Measurements from ENCODE around the gene EME2.

The EME2 gene

DNA sequence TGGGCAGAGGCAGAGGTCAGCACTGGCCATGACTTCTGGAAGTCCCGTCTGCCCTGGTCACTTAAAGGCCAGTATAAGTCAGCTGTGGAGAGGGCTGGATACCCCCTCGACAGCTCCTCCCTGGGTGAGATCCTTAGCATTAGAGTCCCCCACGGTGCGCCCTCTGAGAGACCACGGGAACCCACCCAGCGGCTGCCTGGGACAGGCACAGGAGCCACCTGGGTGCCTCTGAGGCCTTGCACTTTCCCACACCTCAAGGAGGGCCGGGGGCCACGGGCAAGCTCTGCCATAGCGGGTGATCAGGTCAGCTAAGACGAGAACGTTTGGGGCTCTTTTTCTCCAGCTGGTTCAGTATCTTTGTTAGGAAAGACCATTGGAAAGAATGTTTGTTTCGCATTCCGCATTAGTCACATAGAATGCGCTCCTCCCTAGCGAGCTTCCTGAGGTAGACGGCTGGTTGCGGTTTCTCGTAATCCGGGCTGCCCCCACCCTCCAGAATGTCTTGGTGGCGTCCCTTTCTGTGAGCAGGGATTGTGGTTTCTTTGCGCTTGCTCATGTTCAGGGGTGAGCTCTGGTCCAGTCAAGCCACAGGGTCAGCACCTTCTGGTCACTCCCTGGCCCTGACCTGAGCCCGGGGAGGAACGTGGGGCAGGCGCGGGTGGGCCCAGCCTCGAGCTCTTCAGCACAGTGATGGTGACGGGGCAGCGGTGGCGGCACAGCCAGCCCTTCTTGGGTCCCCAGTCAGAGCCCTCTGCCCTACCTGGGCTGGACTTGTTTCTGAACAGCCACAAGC is 26.5 kb upstream of the EME2 start:
- peak; percentile 56 for DNase-seq (ENCODE audit: low read depth)

DNA sequence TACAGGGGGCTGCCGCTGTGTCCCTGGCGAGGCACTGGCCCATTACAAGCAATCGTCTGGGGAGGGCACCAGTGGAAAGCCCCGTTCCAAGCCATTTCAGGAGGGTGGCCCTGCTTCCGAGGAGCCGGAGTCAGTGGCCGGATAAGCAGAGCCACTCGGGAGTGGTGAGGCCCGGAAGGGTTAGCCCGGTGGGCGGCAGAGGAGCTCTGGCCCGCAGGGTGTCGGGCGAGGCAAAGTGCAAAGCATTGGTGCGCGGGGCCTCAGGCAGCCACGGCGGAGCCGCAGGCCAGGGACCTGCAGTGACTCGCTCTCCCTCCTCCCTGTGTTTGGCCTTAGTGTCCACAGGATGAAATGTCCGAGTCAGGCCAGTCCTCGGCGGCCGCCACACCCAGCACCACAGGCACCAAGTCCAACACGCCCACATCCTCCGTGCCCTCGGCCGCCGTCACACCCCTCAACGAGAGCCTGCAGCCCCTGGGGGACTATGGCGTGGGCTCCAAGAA is 25.9 kb upstream of the EME2 start:
- peak; percentile 24 for DNase-seq (ENCODE audit: low read depth)

DNA sequence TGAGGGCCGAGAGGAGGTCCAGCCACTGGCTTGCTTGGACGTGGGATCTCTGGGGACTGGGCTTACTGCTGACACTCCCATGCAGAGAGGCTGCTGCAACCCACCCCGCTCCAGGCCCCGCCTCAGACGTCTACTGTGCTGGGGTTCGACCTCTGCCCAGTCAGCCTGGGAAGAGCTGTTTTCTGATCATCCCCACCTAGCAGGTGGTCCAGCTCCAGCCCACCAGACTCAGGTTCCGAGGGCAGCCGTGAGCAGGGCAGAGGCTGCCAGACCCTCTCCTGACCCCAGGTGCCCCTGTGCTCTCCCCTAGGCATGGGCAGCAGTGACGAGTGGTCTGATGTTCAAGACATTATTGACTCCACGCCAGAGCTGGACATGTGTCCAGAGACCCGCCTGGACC is 24.7 kb upstream of the EME2 start:
- no peak for DNase-seq (ENCODE audit: low read depth)

DNA sequence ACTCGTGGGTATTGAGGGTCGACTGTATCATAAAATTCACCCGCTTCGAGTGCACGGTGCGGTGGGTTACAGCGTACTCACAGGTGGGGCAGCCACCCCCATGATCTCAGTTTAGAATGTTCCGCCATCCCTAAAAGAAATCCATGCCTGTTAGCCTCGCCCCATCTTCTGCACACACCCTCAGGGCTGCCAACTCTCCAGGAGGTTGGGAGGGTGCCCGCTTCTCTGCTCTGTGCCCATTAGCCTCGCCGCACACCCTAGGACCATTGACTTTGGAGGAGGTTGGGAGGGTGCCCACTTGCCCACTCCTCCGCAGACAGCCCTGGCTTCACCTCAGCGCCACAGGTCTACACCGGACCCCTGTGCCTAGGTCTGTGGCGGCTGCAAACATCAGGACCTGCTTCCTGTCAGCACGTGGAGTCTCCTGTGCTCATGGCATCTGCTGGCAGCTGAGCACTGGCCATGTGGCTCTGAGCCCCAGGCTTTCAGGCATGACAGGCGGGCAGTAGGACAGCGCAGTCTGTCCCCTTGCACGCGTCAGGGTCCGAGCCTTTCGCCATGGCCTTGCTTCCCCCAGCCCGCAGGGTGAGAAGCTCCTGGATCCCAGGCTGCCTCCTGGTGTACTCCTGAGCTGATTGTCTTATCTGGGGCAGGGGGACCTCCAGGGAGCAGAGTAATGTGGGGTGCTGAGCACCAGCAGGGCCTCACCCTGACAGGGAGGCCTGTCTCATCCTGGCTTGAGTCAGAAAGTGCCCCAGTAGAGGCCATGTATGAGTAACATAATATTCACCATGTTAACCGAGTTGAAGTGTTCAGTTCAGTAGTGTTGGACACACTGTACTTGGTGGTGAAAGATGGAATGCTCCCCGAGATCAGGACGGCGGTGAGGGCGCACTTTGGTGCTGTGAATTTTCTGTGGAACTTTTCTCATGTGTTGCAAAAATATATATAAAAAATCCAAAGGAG is 23.2 kb upstream of the EME2 start:
- no peak for DNase-seq (ENCODE audit: low read depth)

DNA sequence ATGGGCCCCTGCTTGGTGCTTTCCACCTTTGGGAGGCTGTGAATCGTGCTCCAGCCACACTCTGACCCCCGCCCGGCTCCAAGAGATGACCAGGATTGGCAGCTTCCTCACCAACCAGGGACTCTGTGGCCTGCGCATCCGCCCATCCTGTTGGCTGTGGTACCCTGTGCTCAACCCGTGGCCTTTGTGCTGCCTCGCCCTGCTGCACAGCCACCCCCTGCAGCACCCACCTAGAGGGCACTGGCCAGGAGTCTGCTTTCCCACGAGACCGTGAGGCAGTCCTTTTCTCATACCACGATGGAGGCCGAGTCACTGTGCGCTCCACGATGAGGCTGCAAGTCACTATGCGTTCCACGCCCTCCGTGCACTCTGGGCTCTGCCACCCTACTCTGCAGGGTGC is 20.7 kb upstream of the EME2 start:
- DNase-seq (ENCODE audit: low read depth): no peak

DNA sequence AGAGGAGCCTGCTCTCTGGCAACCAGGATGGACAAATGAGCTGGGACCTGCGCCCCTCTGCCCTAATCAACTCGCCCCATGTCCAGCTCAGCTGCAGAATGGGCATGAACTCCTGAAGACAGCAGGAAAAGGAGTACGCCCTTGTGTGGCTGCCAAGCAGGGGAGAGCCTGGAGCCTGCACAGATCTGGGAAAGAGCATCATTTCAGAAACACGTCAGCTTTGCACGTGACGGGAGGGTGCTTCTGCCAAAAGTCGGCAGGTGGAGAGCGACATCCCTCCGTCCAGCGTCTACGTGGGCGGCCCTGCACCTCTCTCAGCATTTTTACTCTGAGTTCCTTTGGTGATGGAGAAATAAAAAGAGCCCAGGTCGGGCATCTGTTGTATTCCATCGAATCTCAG is 19.8 kb upstream of the EME2 start:
- no peak for DNase-seq (ENCODE audit: low read depth)

DNA sequence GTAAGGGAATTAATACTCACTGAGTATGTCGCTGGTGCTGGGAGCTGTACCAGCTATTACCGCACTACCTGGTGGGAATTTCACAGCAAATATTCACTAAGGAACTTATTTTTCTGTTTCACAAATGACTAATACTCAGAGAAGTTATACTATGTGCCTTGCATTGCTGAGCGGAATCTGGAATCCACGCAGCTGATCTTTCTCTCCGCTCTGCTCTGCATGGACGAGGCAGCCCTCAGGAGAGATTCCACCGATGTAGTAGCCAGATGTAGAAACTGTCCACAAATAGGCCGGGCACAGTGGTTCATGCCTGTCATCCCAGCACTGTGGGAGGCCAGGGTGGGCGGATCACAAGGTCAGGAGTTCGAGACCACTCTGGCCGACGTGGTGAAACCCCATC is 18.4 kb upstream of the EME2 start:
- no peak for DNase-seq (ENCODE audit: low read depth)

DNA sequence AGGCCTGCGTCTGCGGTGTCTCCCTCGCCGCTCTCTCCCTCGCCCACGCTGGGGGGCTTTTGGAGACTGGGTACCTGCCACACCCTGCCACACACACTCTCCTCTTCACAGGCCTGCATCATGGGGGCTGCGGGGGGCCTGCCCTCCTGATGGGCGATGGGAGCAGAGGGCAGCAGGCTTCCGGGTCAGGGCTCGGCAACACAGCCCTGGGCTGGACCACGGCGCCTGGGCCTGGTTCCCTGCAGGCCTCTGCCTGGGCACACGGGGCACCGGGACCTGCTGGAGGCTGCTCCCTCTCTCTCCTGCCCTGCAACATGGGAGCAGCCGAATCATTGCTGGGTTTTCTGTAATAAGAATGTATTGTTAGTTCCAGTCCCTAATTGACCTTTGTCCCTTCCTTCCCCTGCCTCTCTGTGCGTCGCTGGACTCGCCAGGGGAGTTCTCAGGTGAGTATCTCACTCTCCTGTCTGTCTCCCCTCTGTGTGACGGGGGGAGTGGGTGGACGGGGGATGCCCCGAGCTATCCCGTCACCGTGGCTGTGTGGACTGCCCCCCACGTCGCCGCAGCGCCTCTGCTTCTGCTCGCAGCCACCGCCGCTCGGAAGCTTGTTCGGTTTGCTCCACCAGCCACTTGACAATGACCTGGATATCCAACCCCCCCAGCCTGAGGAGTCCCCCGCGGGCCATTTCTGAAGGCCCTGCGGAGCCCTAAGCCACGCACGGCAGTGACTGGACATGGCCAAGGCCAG is 14.7 kb upstream of the EME2 start:
- no peak for DNase-seq (ENCODE audit: low read depth)

DNA sequence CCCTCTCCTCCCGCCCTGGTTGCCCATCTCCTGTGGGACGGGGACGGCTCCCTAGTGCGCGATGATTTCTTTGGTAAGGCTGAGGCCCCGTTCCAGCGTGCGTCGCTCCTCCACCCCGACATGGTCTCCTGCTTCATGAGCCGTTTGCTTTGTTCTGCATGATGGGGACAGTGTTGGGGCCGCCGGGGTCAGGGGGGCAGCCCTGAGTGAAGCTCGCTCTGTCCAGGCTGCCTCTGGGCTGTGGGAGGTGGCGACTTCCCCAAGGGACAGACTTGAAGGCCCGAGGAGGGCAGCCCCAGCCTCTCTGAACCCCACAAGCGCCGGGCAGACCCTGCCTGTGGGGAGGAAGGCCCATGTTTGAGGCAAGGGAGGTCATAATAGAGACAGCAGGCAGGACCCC is 13.7 kb upstream of the EME2 start:
- DNase-seq (ENCODE audit: low read depth): no peak

DNA sequence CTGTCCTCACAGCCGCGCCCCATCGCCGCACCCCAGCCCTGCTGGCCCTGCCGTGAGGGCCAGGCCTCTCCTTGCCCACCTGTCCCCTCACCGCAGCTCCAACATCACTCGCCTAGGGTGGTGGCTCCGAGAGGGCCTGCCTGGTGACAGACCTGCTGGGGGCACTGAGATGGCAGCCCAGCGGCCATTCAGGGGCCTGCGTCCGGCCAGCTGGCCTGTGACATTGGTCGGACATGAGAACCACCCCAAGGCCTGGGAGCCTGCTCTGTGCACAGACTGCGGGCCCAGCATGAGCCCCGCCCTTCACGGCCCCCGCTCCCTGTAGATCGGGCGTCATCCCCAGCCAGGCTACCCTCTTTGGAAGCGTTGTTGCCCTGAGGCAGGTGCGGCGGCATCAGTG is 13.1 kb upstream of the EME2 start:
- no peak for DNase-seq (ENCODE audit: low read depth)

DNA sequence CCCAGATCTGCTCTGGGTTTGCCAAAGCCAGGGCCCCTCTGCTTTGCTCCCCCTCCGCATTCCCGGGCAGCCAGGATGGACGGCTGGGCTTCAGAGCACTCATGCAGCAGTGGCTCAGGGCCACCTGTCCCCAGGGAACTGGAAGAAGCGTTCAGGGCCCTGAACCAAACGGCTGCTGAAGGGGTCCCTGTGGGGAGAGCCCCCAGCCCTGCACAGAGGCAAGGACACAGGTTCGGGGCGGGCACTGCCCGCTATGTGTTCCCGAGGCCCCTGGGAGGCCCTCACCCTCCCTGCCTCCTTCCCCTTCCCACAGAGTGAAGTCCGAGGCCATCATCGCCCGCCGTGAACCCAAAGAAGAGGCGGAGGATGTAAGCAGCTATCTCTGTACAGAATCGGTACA is 11.7 kb upstream of the EME2 start:
- no peak for DNase-seq (ENCODE audit: low read depth)

DNA sequence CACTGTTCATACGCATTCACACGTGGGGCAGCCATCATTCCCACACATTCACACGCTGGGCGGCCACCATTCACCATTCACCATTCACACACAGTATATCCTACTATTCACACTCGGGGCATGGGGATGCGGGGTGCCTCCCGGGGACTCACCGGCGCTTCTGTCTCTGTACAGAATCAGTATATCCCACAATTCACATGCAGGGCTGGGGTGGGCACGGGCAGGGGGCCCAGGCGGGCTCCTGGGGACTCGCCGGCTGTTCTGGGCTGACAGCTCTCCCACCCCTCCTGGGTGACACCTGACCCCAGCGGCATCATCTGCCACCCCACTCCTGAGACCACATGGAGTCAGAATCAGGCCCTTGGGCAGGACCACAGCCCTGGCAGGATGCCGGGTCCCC is 10.9 kb upstream of the EME2 start:
- no peak for DNase-seq (ENCODE audit: low read depth)

DNA sequence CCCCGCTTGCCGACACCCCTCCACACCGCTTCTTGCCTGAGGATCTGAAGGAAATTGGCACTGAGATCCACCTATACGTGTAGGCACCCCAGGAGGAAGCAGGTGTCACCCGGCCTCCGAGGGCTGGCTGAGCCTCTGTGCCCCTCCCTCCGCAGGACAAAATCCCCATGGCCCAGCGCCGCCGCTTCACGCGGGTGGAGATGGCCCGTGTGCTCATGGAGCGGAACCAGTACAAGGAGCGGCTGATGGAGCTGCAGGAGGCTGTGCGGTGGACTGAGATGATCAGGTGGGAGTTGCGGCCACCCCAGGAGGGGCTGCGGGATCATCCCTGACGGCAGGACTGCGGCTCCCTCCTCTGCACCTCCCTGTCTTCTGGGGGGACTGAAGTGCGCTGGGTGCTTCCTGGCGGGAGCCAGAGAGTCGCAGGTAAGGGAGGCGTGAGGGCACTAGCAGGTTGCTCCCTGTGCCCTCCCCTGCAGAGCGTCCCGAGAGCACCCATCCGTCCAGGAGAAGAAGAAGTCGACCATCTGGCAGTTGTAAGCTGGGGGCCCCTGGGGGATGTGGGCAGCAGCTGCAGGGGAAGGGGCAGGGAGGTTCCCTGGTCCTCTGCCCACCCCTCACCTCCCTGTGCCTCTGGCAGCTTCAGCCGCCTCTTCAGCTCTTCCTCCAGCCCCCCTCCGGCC is 10.3 kb upstream of the EME2 start:
- DNase-seq (ENCODE audit: low read depth): no peak

DNA sequence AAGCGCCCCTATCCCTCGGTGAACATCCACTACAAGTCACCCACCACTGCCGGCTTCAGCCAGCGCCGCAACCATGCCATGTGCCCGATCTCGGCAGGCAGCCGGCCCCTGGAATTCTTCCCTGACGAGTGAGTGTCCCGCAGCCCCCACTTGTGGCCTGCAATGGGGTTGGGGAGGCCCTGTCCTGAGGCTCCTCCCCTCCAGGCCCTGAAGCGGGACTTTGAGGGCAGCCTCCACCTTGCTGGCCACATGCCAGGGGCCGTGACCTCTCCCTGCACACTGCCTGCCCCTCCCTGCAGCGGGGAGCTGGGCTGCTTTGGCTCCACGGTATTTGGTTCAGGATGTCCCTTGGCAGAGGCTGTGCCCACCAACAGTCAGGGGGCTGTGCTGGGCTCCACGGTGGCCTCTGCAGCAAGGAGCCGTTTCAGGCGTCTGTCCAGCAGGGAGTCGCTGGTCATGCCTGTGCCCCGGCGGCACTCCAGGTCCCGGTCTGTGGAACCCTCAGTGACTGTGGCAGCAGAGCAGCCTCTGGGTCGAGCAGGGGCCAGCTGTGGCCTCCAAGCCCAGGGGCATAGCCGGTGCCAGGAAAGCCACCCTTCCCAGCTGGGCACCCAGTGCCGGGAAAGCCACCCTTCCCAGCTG is 9.6 kb upstream of the EME2 start:
- DNase-seq (ENCODE audit: low read depth): no peak

DNA sequence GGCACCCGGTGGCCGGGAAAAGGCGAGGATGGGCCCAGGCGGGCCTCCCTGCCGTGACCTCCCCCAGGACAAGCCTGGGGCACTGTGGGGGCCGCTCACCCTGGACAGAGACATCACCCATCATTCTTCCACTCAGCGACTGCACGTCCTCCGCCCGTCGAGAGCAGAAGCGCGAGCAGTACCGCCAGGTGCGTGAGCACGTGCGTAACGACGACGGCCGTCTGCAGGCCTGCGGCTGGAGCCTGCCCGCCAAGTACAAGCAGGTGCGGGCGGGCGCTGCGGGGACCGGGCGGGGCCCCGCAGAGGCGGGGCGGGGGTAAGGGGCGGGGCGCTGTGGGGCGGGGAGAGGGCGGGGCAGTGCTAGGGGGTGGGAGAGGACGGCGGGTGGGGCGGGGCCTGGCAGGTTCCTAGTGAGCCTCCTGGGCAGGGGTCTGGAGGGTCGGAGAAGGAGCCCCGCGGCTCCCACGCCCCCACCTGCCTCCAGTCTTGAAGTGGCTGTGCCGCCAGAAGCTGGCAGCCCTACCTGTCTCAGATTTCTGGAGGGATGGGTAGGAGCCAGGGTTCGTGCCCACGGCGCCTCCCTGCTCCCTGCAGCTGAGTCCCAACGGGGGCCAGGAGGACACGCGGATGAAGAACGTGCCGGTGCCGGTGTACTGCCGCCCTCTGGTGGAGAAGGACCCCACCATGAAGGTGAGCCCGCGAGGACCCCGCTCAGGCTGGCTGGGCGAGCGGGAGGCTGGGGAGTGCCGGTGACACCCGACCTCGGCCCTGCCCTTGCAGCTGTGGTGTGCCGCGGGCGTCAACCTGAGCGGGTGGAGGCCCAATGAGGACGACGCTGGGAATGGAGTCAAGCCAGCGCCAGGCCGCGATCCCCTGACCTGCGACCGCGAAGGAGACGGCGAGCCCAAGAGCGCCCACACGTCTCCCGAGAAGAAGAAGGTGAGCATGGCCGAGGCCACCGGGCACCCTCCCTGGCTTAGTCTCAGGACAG is 8.8 kb upstream of the EME2 start:
- DNase-seq (ENCODE audit: low read depth): no peak

DNA sequence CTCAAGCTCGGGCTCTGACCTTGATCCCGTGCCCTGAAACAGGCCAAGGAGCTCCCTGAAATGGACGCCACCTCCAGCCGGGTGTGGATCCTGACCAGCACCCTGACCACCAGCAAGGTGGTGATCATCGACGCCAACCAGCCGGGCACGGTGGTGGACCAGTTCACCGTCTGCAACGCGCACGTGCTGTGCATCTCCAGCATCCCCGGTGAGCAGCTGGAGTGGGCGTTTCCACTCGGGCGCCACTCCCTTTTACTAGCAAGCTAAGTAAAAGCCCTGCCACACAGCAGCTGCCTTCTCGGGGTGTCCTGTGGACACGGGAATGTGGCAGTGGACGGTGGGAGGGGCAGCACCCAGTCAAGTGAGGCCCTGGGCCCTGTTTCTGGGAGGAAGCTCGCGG is 7.6 kb upstream of the EME2 start:
- no peak for DNase-seq (ENCODE audit: low read depth)

DNA sequence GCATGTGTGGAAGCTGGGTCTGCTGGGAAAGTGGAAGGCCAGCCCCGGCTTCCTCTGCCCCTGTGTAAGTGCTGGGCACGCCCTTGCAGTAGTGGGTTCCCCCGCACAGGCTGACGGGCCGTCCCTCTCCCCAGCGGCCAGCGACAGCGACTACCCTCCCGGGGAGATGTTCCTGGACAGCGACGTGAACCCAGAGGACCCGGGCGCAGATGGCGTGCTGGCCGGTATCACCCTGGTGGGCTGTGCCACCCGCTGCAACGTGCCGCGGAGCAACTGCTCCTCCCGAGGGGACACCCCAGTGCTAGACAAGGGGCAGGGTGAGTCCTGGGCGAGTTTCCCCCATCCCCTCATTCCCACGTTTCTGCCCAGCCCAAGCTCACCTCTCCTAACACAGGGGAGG is 6.8 kb upstream of the EME2 start:
- DNase-seq (ENCODE audit: low read depth): no peak

DNA sequence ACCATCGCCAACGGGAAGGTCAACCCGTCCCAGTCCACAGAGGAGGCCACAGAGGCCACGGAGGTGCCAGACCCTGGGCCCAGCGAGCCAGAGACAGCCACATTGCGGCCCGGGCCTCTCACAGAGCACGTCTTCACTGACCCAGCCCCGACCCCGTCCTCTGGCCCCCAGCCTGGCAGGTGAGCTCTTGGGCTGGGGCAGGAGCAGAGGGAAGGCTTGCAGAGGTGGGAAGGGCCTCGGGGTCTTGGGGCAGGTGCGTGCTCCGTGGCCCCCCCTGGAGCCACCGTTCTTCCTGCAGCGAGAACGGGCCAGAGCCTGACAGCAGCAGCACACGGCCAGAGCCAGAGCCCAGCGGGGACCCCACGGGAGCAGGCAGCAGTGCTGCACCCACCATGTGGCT is 6.4 kb upstream of the EME2 start:
- DNase-seq (ENCODE audit: low read depth): no peak

DNA sequence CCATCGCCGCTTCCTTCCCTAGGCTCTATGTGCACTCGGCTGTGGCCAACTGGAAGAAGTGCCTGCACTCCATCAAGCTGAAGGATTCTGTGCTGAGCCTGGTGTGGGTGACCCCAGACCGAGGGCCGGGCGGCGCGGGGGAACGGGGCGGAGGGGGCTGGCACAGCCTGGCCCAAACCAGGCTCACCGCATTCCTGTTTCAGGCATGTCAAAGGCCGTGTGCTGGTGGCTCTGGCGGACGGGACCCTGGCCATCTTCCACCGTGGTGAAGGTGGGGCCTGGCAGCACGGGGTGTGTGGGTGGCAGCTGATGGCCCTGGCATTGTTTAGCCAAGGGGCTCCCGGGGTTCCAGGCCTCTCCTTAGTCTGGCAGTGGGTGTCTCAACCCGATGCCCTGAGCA is 5.9 kb upstream of the EME2 start:
- DNase-seq (ENCODE audit: low read depth): no peak

Measured in fibroblast of gingiva (primary cell).